ENCODE results near the gene BICDL1.

Gene BICDL1

DNA sequence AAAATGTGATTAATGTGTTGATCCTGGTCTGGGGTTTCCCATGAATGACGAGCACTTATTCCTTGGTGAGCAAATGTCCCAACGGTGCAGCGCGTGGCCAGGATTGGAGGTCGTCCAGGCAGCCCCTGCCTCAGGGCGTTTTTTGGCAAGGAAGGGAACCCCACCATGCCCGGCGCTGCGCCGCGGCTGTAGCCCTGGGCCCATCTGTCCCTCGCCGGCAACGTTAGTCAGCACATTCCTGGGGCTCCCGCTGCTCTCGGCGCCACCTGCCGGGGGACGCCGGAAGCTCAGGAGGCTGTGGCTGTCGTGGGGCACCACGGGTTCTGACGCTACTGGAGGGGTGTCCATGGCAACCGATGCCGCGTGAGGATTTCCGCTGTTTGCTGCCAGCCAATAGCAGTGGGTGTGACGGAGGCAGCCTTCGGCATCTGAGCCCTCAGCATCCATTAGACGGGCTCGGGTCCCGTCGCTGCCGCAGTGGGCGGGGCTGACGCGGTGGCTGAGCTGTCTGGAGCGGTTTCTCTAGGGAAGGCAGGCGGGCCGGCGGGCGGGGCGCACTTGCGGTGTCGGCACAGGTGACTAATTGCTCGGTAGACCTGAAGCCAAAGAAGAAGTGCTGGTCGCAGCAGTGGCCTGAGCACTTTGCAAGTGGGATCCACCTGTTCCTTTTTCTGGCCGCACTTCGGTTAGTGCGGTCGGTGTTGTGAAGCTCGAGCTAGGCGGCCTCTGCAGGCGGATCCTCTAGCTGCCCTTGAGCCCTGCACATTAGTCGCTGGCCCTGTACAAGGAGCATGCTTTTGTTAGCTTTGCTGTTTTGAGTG, 98.0 kb downstream of the BICDL1 start:
- peak; percentile 97 to 99 for DNase-seq (ENCODE audit: low spot score in 2 of 2)
- H3K4me3 ChIP-seq, result peak overlapping the region; percentile 29
- in situ Hi-C loops (cut with MboI; ENCODE audit: low sequenced_read_pairs), result loop anchor here (10.0 kb wide), 1 partner anchor 92 kb away; no protein-coding TSS in a partner anchor
- peaks cover 4% of the 10 kb centered on the region for H3K4me1 ChIP-seq
- no peaks in the 10 kb centered on the region for H3K9me3 ChIP-seq
- H3K27me3 ChIP-seq (ENCODE audit: low read depth), result no peaks in the 10 kb centered on the region
- H3K36me3 ChIP-seq (replicated peaks), result no peaks in the 10 kb centered on the region

DNA sequence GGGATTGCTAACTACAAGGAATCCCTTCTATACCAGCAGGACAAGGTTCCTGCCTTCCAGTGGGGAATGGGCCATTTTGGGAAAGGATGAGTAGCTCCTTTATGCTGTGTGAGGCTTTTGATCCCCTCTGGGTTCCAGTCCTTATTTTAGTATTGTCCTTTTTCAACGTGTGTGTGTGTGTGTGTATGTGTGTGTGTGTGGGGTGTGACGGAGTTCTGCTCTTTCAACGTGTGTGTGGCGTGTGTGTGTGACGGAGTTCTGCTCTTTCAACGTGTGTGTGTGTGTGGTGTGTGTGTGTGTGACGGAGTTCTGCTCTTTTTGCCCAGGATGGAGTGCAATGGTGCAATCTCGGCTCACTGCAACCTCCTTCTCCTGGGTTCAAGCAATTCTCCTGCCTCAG, 100.1 kb downstream of the BICDL1 start:
- no peak for DNase-seq (ENCODE audit: low spot score in 2 of 2)
- in situ Hi-C loops (cut with MboI; ENCODE audit: low sequenced_read_pairs), result loop anchor here (10.0 kb wide), 1 partner anchor 94 kb away; no protein-coding TSS in a partner anchor
- no peaks in the 10 kb centered on the region for H3K9me3 ChIP-seq
- H3K4me1 ChIP-seq, result peaks cover 4% of the 10 kb centered on the region
- no peaks in the 10 kb centered on the region for H3K27me3 ChIP-seq (ENCODE audit: low read depth)
- H3K36me3 ChIP-seq (replicated peaks), result no peaks in the 10 kb centered on the region; the same call in 1 of the 2 replicates
- H3K4me3 ChIP-seq, result no peak overlapping the region

DNA sequence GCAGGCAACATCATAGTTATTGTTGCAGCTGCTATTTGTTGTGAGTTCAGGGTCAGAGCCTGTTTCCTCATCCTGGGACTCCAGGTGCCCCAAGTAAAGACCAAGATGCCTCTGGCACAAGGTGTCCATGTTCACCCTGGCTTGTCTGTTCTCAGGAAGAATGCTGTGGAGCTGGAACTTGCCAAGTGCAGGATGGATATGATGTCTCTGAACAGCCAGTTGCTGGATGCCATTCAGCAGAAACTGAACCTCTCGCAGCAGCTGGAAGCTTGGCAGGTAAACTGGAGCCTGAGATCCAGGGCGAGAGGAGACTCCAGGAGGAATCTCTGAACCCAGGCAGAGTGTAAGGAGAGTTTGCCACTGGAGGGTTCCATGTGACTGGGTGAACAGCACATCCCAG, 100.8 kb downstream of the BICDL1 start:
- Histone ChIP-seq H3K36me3 (replicated peaks) (peaks cover 2% of the 10 kb centered on the region; the same call in 1 of the 2 replicates), H3K4me1 (peaks cover 4% of the 10 kb centered on the region), H3K27me3 (ENCODE audit: low read depth) (no peaks in the 10 kb centered on the region), H3K4me3 (no peak overlapping the region), H3K9me3 (no peaks in the 10 kb centered on the region)
- in situ Hi-C loops (cut with MboI; ENCODE audit: low sequenced_read_pairs), result loop anchor here (10.0 kb wide), 1 partner anchor 95 kb away; no protein-coding TSS in a partner anchor
- DNase-seq (ENCODE audit: low spot score in 2 of 2), result no peak

DNA sequence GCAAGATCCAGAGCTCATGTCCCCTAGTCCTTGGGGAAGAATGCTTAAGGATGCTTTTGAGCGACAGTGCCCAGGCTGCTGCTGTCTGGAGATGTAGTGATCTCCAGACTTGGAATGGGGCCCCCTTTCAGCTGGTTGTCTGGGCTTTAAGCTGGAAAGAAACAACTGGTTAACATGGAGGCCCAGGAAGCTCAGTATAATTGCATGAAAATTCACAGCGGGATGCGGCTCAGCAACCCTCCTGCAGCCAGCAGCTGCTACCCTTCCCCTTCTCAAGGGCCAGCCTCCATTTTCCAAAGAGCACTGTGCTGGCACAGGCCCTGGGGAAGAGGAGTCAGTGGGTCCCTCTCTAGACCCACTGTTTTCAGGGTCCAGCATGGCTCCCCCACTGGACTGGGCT, 101.2 kb downstream of the BICDL1 start:
- no peak overlapping the region for H3K4me3 ChIP-seq
- no peaks in the 10 kb centered on the region for H3K9me3 ChIP-seq
- H3K4me1 ChIP-seq, result peaks cover 4% of the 10 kb centered on the region
- no peaks in the 10 kb centered on the region for H3K27me3 ChIP-seq (ENCODE audit: low read depth)
- DNase-seq (ENCODE audit: low spot score in 2 of 2), result no peak
- in situ Hi-C loops (cut with MboI; ENCODE audit: low sequenced_read_pairs), result no loop called here
- peaks cover 4% of the 10 kb centered on the region; the same call in 1 of the 2 replicates for H3K36me3 ChIP-seq (replicated peaks)

DNA sequence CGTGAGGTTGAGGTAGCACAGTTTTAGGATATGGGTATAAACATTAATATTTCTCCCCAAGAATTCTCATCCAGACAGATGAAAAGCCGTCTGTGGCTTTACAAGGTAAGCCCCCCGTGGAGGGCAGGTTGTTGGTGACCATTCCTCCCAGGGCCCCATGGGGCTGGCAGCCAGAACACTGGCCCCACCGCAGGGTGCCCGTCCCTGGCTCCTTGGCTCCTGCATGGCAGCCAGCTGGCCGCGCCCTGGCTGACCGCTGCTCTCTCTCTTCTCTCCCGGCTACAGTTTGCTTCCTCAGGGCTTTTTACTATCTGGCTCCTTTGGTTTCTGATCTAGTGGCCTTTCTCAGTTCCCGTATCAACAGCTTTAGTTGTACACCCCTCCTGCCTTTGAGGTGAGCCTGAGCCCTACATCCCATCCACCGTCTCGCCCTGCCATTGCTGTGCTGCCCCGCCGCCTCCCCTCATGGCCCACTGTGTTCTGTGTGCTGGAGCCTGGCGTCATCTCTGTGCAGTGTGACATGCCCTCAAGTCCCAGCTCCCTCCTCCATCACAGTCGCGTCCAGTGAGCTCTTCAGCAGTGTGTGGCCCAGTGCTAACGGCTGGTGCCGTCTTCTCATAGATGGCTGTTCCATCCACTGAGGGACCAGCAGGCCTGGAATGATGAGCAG, 101.7 kb downstream of the BICDL1 start:
- H3K4me3 ChIP-seq, result no peak overlapping the region
- H3K36me3 ChIP-seq (replicated peaks), result peaks cover 4% of the 10 kb centered on the region; the same call in 1 of the 2 replicates
- in situ Hi-C loops (cut with MboI; ENCODE audit: low sequenced_read_pairs), result no loop called here
- H3K9me3 ChIP-seq, result no peaks in the 10 kb centered on the region
- no peak for DNase-seq (ENCODE audit: low spot score in 2 of 2)
- H3K4me1 ChIP-seq, result peaks cover 4% of the 10 kb centered on the region
- H3K27me3 ChIP-seq (ENCODE audit: low read depth), result no peaks in the 10 kb centered on the region

DNA sequence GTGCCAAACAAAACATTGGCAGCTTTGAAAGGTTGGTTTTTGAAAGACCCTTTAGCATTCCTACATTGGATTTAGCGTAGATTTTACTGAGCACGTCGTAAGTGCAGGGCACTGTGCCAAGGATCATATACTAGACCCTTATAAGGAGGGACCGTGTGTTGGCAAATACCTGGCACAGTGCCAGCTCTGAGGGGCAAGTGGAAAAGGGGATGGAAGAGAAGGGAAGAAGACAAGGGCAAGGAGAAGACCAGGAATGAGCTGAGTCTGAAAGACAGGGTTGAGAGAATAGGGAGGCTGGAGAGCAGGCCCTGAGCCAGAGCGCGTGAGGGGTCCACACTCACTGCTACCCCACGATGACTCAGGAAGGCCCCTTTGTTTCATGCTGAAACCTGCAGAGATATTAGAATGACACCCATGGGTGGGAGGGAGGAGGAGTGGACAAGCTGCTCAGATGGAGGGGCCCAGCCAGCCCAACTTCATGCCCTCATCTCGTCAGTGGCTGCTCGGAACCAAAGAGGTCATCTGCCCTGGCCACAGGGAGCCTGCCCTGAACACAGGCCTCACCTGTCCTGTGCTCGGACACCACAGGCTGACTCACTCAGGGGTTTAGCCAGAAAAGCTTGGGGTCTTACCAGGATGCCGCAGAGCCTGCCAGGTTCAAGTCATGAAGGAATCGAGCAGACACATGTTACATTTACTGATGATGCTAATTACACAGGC, 102.5 kb downstream of the BICDL1 start:
- in situ Hi-C loops (cut with MboI; ENCODE audit: low sequenced_read_pairs), result no loop called here
- no peak for DNase-seq (ENCODE audit: low spot score in 2 of 2)
- Histone ChIP-seq H3K4me1 (peaks cover 2% of the 10 kb centered on the region), H3K27me3 (ENCODE audit: low read depth) (no peaks in the 10 kb centered on the region), H3K9me3 (no peaks in the 10 kb centered on the region), H3K36me3 (replicated peaks) (peaks cover 5% of the 10 kb centered on the region; the same call in 1 of the 2 replicates), H3K4me3 (no peak overlapping the region)

DNA sequence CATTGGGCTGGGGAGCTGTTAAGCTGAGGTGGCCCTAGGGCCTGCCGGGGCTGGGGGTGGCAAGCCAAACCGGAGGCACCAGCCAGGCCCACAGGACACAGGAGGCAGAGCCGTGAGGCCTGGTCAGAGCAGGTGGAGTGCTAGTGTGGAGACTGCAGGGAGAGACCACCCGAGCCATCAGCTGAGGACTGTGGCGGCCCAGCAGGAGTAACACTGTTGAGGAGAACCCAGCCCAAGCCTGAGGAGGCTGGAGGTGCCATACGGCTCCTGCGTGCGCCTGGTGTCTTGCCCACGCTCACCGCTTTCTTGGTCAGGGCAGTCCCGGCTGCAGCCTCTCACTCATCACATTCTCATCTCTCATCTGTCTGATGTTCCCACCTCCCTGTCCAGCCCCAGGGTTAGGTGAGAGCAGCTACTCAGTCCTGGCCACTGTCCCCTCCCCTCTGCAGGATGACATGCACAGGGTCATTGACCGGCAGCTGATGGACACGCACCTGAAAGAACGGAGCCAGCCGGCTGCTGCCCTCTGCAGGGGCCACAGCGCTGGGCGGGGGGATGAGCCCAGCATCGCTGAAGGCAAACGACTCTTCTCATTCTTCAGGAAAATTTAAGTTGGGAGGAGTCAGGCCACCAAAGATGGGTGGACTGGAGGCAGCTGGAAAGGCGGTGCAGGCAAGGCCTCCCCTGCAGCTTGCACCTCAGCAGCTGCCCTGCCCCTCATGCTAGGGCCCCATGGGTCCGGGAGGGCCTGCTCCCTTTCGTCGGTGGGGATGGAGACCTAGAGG, 103.7 kb downstream of the BICDL1 start:
- Histone ChIP-seq H3K4me1 (no peaks in the 10 kb centered on the region), H3K4me3 (no peak overlapping the region), H3K36me3 (replicated peaks) (peaks cover 16% of the 10 kb centered on the region; the same call in 1 of the 2 replicates), H3K9me3 (no peaks in the 10 kb centered on the region), H3K27me3 (ENCODE audit: low read depth) (no peaks in the 10 kb centered on the region)
- no peak for DNase-seq (ENCODE audit: low spot score in 2 of 2)
- in situ Hi-C loops (cut with MboI; ENCODE audit: low sequenced_read_pairs), result no loop called here

DNA sequence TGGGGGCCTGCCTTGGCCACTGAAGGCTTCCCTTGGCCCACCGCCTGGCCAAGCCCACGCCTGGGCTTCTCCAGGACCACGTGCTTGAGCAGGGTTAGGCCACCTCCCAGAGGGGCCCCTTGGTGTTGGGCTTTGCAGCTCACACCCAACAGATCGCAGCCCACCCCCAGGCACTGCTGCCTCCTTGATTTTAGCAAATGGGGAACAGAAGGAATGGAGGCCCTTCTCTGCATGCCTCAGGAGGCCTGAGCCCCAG, 104.2 kb downstream of the BICDL1 start:
- in situ Hi-C loops (cut with MboI; ENCODE audit: low sequenced_read_pairs), result no loop called here
- Histone ChIP-seq H3K4me1 (no peaks in the 10 kb centered on the region), H3K9me3 (no peaks in the 10 kb centered on the region), H3K27me3 (ENCODE audit: low read depth) (no peaks in the 10 kb centered on the region), H3K36me3 (replicated peaks) (peaks cover 19% of the 10 kb centered on the region), H3K4me3 (no peak overlapping the region)
- DNase-seq (ENCODE audit: low spot score in 2 of 2), result no peak

DNA sequence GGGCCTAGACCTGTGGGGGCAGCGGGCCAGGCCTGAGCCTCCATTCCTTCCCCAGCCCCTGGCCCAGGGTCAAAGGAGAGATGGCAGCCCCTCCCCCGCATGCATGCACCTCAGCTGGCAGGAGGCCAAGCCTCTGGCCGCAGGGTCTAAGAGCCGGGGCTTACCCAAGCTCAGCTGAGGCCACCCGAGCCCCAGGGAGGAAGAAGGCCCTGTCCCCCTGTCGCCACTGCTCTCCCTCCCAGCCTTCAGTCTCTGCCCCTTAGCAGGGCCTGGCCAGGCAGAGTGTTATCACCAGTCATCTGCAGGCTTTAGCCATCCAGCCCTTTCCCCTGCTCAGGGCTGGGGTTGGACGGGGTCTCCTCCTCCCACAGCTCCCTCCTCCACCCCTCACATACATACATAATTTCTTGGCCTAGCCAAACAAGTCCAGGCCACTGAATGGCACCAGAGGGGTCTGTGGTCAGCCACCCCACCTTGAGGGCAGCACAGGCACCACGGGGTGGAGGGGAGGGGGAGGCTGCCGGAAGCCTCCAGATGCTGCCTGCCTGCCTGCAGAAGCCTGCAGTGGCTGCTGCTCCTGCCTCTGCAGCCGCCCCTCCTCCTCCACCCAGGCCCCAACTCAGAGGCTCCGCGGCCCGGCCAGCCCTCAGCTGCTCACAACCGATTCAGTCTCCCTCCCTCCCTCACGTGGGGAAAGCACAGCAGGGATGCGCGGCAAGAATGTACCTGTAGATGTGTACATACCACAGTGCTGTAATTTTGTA, 104.7 kb downstream of the BICDL1 start:
- Histone ChIP-seq H3K27me3 (ENCODE audit: low read depth) (no peaks in the 10 kb centered on the region), H3K4me3 (no peak overlapping the region), H3K4me1 (no peaks in the 10 kb centered on the region), H3K9me3 (no peaks in the 10 kb centered on the region), H3K36me3 (replicated peaks) (peaks cover 24% of the 10 kb centered on the region)
- in situ Hi-C loops (cut with MboI; ENCODE audit: low sequenced_read_pairs), result no loop called here
- DNase-seq (ENCODE audit: low spot score in 2 of 2), result peak in 1 of 2 experiments; percentile 45

DNA sequence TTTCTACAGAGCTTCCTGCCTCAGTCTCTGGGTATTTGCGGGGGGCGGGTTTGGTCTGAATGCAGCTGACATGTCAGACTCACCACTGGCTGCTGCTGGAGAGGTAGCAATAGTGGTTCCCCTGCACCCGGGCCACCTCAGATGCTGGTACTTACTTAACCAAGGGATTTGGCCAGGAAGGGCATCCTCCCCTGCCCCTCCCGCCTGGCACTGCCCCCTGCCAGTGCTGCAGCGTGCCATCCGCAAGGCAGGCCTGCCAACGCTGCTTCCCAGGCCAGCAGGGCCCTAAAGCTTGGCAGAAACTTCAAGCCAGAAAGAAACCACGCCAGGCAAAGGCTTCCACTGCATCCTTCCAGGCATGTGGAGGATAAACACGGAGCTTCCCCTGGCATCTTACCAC, 105.4 kb downstream of the BICDL1 start:
- Histone ChIP-seq H3K4me3 (no peak overlapping the region), H3K36me3 (replicated peaks) (peaks cover 28% of the 10 kb centered on the region), H3K4me1 (no peaks in the 10 kb centered on the region), H3K9me3 (no peaks in the 10 kb centered on the region), H3K27me3 (ENCODE audit: low read depth) (no peaks in the 10 kb centered on the region)
- DNase-seq (ENCODE audit: low spot score in 2 of 2), result no peak
- in situ Hi-C loops (cut with MboI; ENCODE audit: low sequenced_read_pairs), result no loop called here

DNA sequence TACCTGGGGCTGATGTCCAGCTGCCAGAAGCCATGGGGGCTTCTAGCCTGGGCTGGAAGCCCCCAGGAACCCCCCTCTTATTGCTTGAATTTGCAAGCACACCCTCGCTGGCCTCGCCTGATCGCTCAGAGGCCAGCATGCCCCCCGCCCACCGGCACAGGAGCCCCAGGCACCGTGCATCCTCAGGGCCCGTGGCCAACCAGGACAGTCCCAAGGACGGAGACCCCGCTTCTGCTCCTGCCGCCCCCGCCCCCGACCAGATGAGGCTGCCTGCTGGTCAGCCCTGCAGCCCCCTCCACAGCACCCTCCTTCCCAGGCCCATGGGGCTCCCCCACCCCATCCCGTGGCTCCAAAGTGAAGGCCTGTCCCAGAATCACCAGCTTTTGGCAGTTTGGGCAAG, 106.3 kb downstream of the BICDL1 start:
- in situ Hi-C loops (cut with MboI; ENCODE audit: low sequenced_read_pairs), result no loop called here
- DNase-seq (ENCODE audit: low spot score in 2 of 2), result no peak
- H3K9me3 ChIP-seq, result no peaks in the 10 kb centered on the region
- no peaks in the 10 kb centered on the region for H3K27me3 ChIP-seq (ENCODE audit: low read depth)
- no peak overlapping the region for H3K4me3 ChIP-seq
- H3K36me3 ChIP-seq (replicated peaks), result peaks cover 31% of the 10 kb centered on the region
- no peaks in the 10 kb centered on the region for H3K4me1 ChIP-seq

DNA sequence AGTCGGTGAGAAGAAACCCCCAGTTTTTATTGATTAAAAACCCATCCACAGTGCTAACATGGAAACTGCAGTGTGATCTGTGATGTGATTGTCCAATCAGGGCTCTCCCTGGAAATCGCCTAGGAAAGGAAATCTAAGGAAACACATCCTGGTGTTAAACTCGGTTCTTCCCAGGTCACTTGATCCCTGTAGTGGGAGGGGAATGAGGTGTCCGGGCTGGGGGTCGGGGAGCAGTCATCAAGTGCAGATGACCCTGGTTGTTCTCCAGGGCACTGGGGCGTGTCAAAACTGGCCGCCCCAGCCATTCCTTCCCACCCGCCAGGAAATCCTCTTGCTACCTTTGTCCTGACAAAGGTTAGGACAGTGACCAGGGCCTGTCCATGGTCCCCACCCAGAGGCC, 106.7 kb downstream of the BICDL1 start:
- H3K4me1 ChIP-seq, result no peaks in the 10 kb centered on the region
- peaks cover 31% of the 10 kb centered on the region for H3K36me3 ChIP-seq (replicated peaks)
- no peak overlapping the region for H3K4me3 ChIP-seq
- no peaks in the 10 kb centered on the region for H3K27me3 ChIP-seq (ENCODE audit: low read depth)
- H3K9me3 ChIP-seq, result no peaks in the 10 kb centered on the region
- DNase-seq (ENCODE audit: low spot score in 2 of 2), result no peak
- in situ Hi-C loops (cut with MboI; ENCODE audit: low sequenced_read_pairs), result no loop called here
